HG03045 (cell line): ENCODE results near the gene TSPAN8.
"Not testable (repeated sequence)": the region's sequence is repeated elsewhere in the genome, so short reads cannot be mapped to it uniquely, and the experiment has no call there.

Experiments
- ATAC-seq: cut with Tn5 transposase; IDR thresholded peaks from one replicate; pipeline ENCODE4 v1.9.1; 2021; ENCODE audit warnings: mild to moderate bottlenecking, moderate library complexity; ENCODE audit not compliant: unreplicated experiment

TSPAN8 gene

GRCh38 chr12:71157601-71158233 is at the start of gene TSPAN8:
TSS of gene TSPAN8 (minus strand) at chr12:71157999. CDS start at chr12:71157678, 321 bp downstream.
- no peak for ATAC-seq

GRCh38 chr12:71201136-71201679 is 43.4 kb upstream of the TSPAN8 start:
- no peak for ATAC-seq

GRCh38 chr12:71200706-71201105 is 42.9 kb upstream of the TSPAN8 start:
- ATAC-seq, result no peak

GRCh38 chr12:71197460-71197859 is 39.7 kb upstream of the TSPAN8 start:
- no peak for ATAC-seq

GRCh38 chr12:71195338-71195896 is 37.6 kb upstream of the TSPAN8 start:
- ATAC-seq, result no peak

- no peak for ATAC-seq
These were observed 36.9 kb upstream of the TSPAN8 start for GRCh38 chr12:71194657-71195056.

- ATAC-seq, result no peak
These were observed 35.2 kb upstream of the TSPAN8 start for GRCh38 chr12:71193041-71193440.

- no peak for ATAC-seq
These were observed 33.9 kb upstream of the TSPAN8 start for GRCh38 chr12:71191509-71192196.

- ATAC-seq, result no peak
These were observed 33.0 kb upstream of the TSPAN8 start for GRCh38 chr12:71190822-71191221.

GRCh38 chr12:71187379-71187778 is 29.6 kb upstream of the TSPAN8 start:
- no peak for ATAC-seq

GRCh38 chr12:71186571-71187288 is 28.9 kb upstream of the TSPAN8 start:
- no peak for ATAC-seq

GRCh38 chr12:71183846-71184245 is 26.0 kb upstream of the TSPAN8 start:
- ATAC-seq, result no peak

- ATAC-seq, result no peak
These were observed 25.2 kb upstream of the TSPAN8 start for GRCh38 chr12:71183018-71183417.

GRCh38 chr12:71178162-71178561 is 20.4 kb upstream of the TSPAN8 start:
- no peak for ATAC-seq

- ATAC-seq, result no peak
These were observed 17.0 kb upstream of the TSPAN8 start for GRCh38 chr12:71174825-71175224.

- ATAC-seq, result no peak
These were observed 16.3 kb upstream of the TSPAN8 start for GRCh38 chr12:71174146-71174545.

GRCh38 chr12:71170456-71170855 is 12.7 kb upstream of the TSPAN8 start:
- ATAC-seq, result no peak

- ATAC-seq, result no peak
These were observed 11.5 kb upstream of the TSPAN8 start for GRCh38 chr12:71169286-71169685.

GRCh38 chr12:71166862-71167496 is 9.2 kb upstream of the TSPAN8 start:
- no peak for ATAC-seq

- ATAC-seq, result no peak
These were observed 8.5 kb upstream of the TSPAN8 start for GRCh38 chr12:71166280-71166679.

GRCh38 chr12:71165780-71166179 is 8.0 kb upstream of the TSPAN8 start:
- ATAC-seq, result not testable (repeated sequence)
